Muscle layer of colon (tissue), 2 donors: ENCODE measurements around the gene PCIF1.

Experiments
- H3K27ac ChIP-seq: one replicate; pipeline ENCODE4 v1.7.0; 2013; ENCODE audit warnings: low read depth, mild to moderate bottlenecking, low read length, moderate library complexity
- H3K27me3 ChIP-seq, 2 donors: one replicate each; pipeline ENCODE4 v1.7.0; 2013; ENCODE audit warnings: low read length in 2 of 2, mild to moderate bottlenecking in 2 of 2; ENCODE audit not compliant: insufficient read depth in 2 of 2, control insufficient read depth in 1 of 2
- H3K36me3 ChIP-seq: one replicate; pipeline ENCODE4 v1.7.0; 2013; ENCODE audit warnings: mild to moderate bottlenecking, low read length; ENCODE audit not compliant: insufficient read depth
- H3K4me1 ChIP-seq: one replicate; pipeline ENCODE4 v1.7.0; 2013; ENCODE audit warnings: mild to moderate bottlenecking, low read length; ENCODE audit not compliant: insufficient read depth
- H3K4me3 ChIP-seq, 2 donors: one replicate each; pipeline ENCODE4 v1.7.0; 2013; ENCODE audit warnings: low read length in 2 of 2, low read depth in 1 of 2, mild to moderate bottlenecking in 1 of 2, moderate library complexity in 1 of 2
- H3K9ac ChIP-seq: one replicate; pipeline ENCODE4 v1.7.0; 2013; ENCODE audit warnings: low read length
- H3K9me3 ChIP-seq: one replicate; pipeline ENCODE4 v1.7.0; 2013; ENCODE audit warnings: mild to moderate bottlenecking, low read length
- donor health status: abdominal sarcoma.
- donor health status: Adenocarcinoma of cecum.

Gene PCIF1

GRCh38 chr20:45907219-45907948 is 27.1 kb upstream of the PCIF1 start:
- Histone ChIP-seq H3K9ac (no peak overlapping the region), H3K4me3 (no peak overlapping the region), H3K27ac (no peak overlapping the region), H3K27me3 (no peaks in the 10 kb centered on the region), H3K4me1 (peaks cover 9% of the 10 kb centered on the region), H3K9me3 (no peaks in the 10 kb centered on the region), H3K36me3 (peaks cover 14% of the 10 kb centered on the region)

GRCh38 chr20:45908084-45908483 is 26.4 kb upstream of the PCIF1 start:
- H3K36me3 ChIP-seq, result peaks cover 11% of the 10 kb centered on the region
- H3K27ac ChIP-seq, result no peak overlapping the region
- no peak overlapping the region for H3K9ac ChIP-seq
- H3K9me3 ChIP-seq, result no peaks in the 10 kb centered on the region
- H3K27me3 ChIP-seq, result no peaks in the 10 kb centered on the region
- H3K4me3 ChIP-seq, result no peak overlapping the region
- H3K4me1 ChIP-seq, result peaks cover 11% of the 10 kb centered on the region

GRCh38 chr20:45909336-45909808 is 25.1 kb upstream of the PCIF1 start:
- peaks cover 11% of the 10 kb centered on the region for H3K4me1 ChIP-seq
- H3K27ac ChIP-seq, result no peak overlapping the region
- peak overlapping the region in 1 of 2 donors; percentile 14 for H3K4me3 ChIP-seq
- no peak overlapping the region for H3K9ac ChIP-seq
- no peaks in the 10 kb centered on the region for H3K27me3 ChIP-seq
- H3K36me3 ChIP-seq, result peaks cover 8% of the 10 kb centered on the region
- no peaks in the 10 kb centered on the region for H3K9me3 ChIP-seq

GRCh38 chr20:45909817-45910669 is 24.4 kb upstream of the PCIF1 start:
- H3K27ac ChIP-seq, result no peak overlapping the region
- H3K36me3 ChIP-seq, result peaks cover 8% of the 10 kb centered on the region
- peak overlapping the region in 1 of 2 donors; percentile 14 for H3K4me3 ChIP-seq
- H3K9ac ChIP-seq, result no peak overlapping the region
- peaks cover 11% of the 10 kb centered on the region for H3K4me1 ChIP-seq
- no peaks in the 10 kb centered on the region for H3K9me3 ChIP-seq
- no peaks in the 10 kb centered on the region for H3K27me3 ChIP-seq

- Histone ChIP-seq H3K4me3 (peak overlapping the region; percentile 52 to 84), H3K36me3 (peaks cover 3% of the 10 kb centered on the region), H3K4me1 (peaks cover 11% of the 10 kb centered on the region), H3K9me3 (no peaks in the 10 kb centered on the region), H3K27ac (peak overlapping the region; percentile 91), H3K27me3 (no peaks in the 10 kb centered on the region), H3K9ac (peak overlapping the region; percentile 46)
Measured at GRCh38 chr20:45910670-45911485, 23.6 kb upstream of the PCIF1 start.

GRCh38 chr20:45911486-45912343 is 22.8 kb upstream of the PCIF1 start, which contains the start of gene PLTP:
Gene PLTP (minus strand): TSS chr20:45912155. CDS start chr20:45911452, 703 bp downstream.
- Histone ChIP-seq H3K9me3 (no peaks in the 10 kb centered on the region), H3K27me3 (no peaks in the 10 kb centered on the region), H3K4me3 (peak within 1 kb of the TSS; percentile 52 to 84), H3K9ac (peak within 1 kb of the TSS; percentile 46), H3K36me3 (no peaks in the 10 kb centered on the region), H3K27ac (peak within 1 kb of the TSS; percentile 91), H3K4me1 (peaks cover 11% of the 10 kb centered on the region)

- peak overlapping the region; percentile 52 to 84 for H3K4me3 ChIP-seq
- H3K9me3 ChIP-seq, result no peaks in the 10 kb centered on the region
- no peaks in the 10 kb centered on the region for H3K36me3 ChIP-seq
- H3K27ac ChIP-seq, result no peak overlapping the region
- H3K27me3 ChIP-seq, result no peaks in the 10 kb centered on the region
- peaks cover 11% of the 10 kb centered on the region for H3K4me1 ChIP-seq
- peak overlapping the region; percentile 21 for H3K9ac ChIP-seq
Measured at GRCh38 chr20:45912344-45912682, 22.2 kb upstream of the PCIF1 start.

GRCh38 chr20:45913116-45913515 is 21.4 kb upstream of the PCIF1 start:
- H3K36me3 ChIP-seq, result no peaks in the 10 kb centered on the region
- H3K27ac ChIP-seq, result no peak overlapping the region
- peaks cover 11% of the 10 kb centered on the region for H3K4me1 ChIP-seq
- no peaks in the 10 kb centered on the region for H3K27me3 ChIP-seq
- no peak overlapping the region for H3K9ac ChIP-seq
- H3K9me3 ChIP-seq, result no peaks in the 10 kb centered on the region
- H3K4me3 ChIP-seq, result no peak overlapping the region

- Histone ChIP-seq H3K9me3 (no peaks in the 10 kb centered on the region), H3K36me3 (no peaks in the 10 kb centered on the region), H3K4me1 (no peaks in the 10 kb centered on the region), H3K27ac (no peak overlapping the region), H3K27me3 (no peaks in the 10 kb centered on the region), H3K4me3 (no peak overlapping the region), H3K9ac (no peak overlapping the region)
Measured at GRCh38 chr20:45917790-45918141, 16.7 kb upstream of the PCIF1 start.

GRCh38 chr20:45918182-45918737 is 16.2 kb upstream of the PCIF1 start:
- Histone ChIP-seq H3K4me3 (no peak overlapping the region), H3K4me1 (no peaks in the 10 kb centered on the region), H3K27me3 (no peaks in the 10 kb centered on the region), H3K27ac (peak overlapping the region; percentile 21), H3K9me3 (no peaks in the 10 kb centered on the region), H3K36me3 (no peaks in the 10 kb centered on the region), H3K9ac (no peak overlapping the region)
